K562 (cell line): ENCODE measurements around the gene TMEM117. TPM values are rescaled to one million over a fixed set of nuclear protein-coding genes. Genes with fewer than 3 reads are reported as not detected.

ENCODE experiments used
- ATAC-seq: fragments of 200-7000 bp; cut with Tn5 transposase; 3 replicates; pipeline ENCODE4 v1.9.1; 2020; ENCODE audit warnings: moderate library complexity
- BruUV-seq: library from RNA; stranded (reverse); fragments of 400-500 nt; replicated peaks from 2 replicates; lab custom pipeline; 2021; lab: Mats Ljungman, UMichigan
- CTCF ChIA-PET: fragments of 300-600 bp; formaldehyde crosslinking; extraction: SDS; loops from one replicate; lab custom pipeline; 2021; ENCODE audit warnings: low intra/inter-chr PET ratio; lab: Yijun Ruan, JAX
- POLR2A ChIA-PET: fragments of 300-600, 350-650 bp; sonication (Branson Sonifier 250); formaldehyde crosslinking; extraction: SDS; loops from one replicate; lab custom pipeline; 2021; ENCODE audit warnings: antibody characterized with exemption, inconsistent platforms; lab: Yijun Ruan, JAX
- DNase-seq, 4 experiments: peaks; one replicate each; pipeline versions ENCODE4 v3.0.0 to v3.0.0-alpha.2; 2011 to 2018; ENCODE audit warnings: low spot score in 3 of 4, mixed read lengths in 3 of 4; ENCODE audit errors: extremely low read depth in 1 of 4
- FAIRE-seq: peaks from 2 replicates; lab custom pipeline; 2011; peaks lifted over from hg19 to GRCh38; lab: Jason Lieb, UNC
- H2AFZ ChIP-seq: 2 replicates; pipeline ENCODE4 v1.6.0; 2011; ENCODE audit warnings: low read depth, low read length, control low read depth, inconsistent platforms
- H3K27ac ChIP-seq: fragments of 200-600 bp; 3 replicates; pipeline ENCODE4 v1.8.0; 2011; ENCODE audit warnings: low read depth, mild to moderate bottlenecking, control low read depth, inconsistent platforms, low read length, moderate library complexity, mixed read lengths; ENCODE audit errors: extremely low read depth
- H3K27me3 ChIP-seq, 2 experiments: fragments of 300-600 bp in 1 of 2; 2 replicates in 1 of 2; 3 replicates in 1 of 2; pipeline versions ENCODE4 v1.6.0 to v1.8.0; 2011; ENCODE audit warnings: inconsistent platforms in 2 of 2, low read length in 2 of 2, mild to moderate bottlenecking in 1 of 2, mixed read lengths in 1 of 2, moderate library complexity in 1 of 2; ENCODE audit not compliant: control insufficient read depth in 2 of 2, insufficient read depth in 2 of 2
- H3K36me3 ChIP-seq: fragments of 300-600 bp; 3 replicates; pipeline ENCODE4 v1.8.0; 2011; ENCODE audit warnings: mild to moderate bottlenecking, low read length, inconsistent platforms; ENCODE audit not compliant: control insufficient read depth, insufficient read depth
- H3K4me1 ChIP-seq, 2 experiments: fragments of 200-600 bp in 1 of 2; replicated peaks in 1 of 2; 2 replicates in 1 of 2; 3 replicates in 1 of 2; pipeline versions ENCODE4 v1.5.1 to v1.8.0; 2011; ENCODE audit warnings: inconsistent platforms in 2 of 2, low read length in 2 of 2, mild to moderate bottlenecking in 1 of 2, mixed read lengths in 1 of 2, moderate library complexity in 1 of 2; ENCODE audit not compliant: control insufficient read depth in 2 of 2, insufficient read depth in 2 of 2
- H3K4me2 ChIP-seq: 2 replicates; pipeline ENCODE4 v1.6.1; 2011; ENCODE audit warnings: low read length, control low read depth, inconsistent platforms, mixed read lengths; ENCODE audit not compliant: insufficient read depth
- H3K4me3 ChIP-seq: fragments of 200-600 bp; sonication (generic), shearing (Covaris generic); 2 replicates; pipeline ENCODE4 v1.5.1; 2016; ENCODE audit warnings: control low read depth, inconsistent platforms
- H3K79me2 ChIP-seq: fragments of 200-600 bp; 3 replicates; pipeline ENCODE4 v1.8.0; 2011; ENCODE audit warnings: low read length, inconsistent platforms; ENCODE audit not compliant: control insufficient read depth, insufficient read depth
- H3K9ac ChIP-seq, 2 experiments: 2 replicates each; pipeline versions ENCODE4 v1.6.0 to v1.6.1; 2011; ENCODE audit warnings: low read depth in 2 of 2, low read length in 2 of 2, control low read depth in 1 of 2, inconsistent platforms in 1 of 2, mild to moderate bottlenecking in 1 of 2, mixed read lengths in 1 of 2; ENCODE audit not compliant: insufficient read depth in 1 of 2
- H3K9me1 ChIP-seq: one replicate; pipeline ENCODE4 v1.6.0; 2011; ENCODE audit warnings: inconsistent platforms, mild to moderate bottlenecking, low read length, moderate library complexity; ENCODE audit not compliant: control insufficient read depth, insufficient read depth
- H3K9me3 ChIP-seq: replicated peaks from 2 replicates; pipeline ENCODE4 v1.5.1; 2011; ENCODE audit warnings: low read depth, low read length, inconsistent platforms; ENCODE audit not compliant: control insufficient read depth, insufficient read depth
- H4K20me1 ChIP-seq: replicated peaks from 2 replicates; pipeline ENCODE4 v1.6.1; 2011; ENCODE audit warnings: low read length, inconsistent platforms, mixed read lengths; ENCODE audit not compliant: control insufficient read depth, insufficient read depth
- BRF1 ChIP-seq: IDR thresholded peaks from 3 replicates; pipeline ENCODE4 v1.6.1; 2011; ENCODE audit warnings: borderline replicate concordance, mild to moderate bottlenecking; ENCODE audit not compliant: insufficient read length; ENCODE audit errors: extremely low read depth
- GABPB2 ChIP-seq: fragments of 250-450 bp; sonication (Bioruptor Pico); conservative IDR thresholded peaks from 2 replicates; pipeline ENCODE4 v1.5.1; 2021; ENCODE audit warnings: mild to moderate bottlenecking
- KLF10 ChIP-seq: fragments of 250-450 bp; sonication (Bioruptor Pico); IDR thresholded peaks from 2 replicates; pipeline ENCODE4 v1.6.1; 2021; ENCODE audit warnings: matching md5 sums
- MXI1 ChIP-seq: IDR thresholded peaks from 2 replicates; pipeline ENCODE4 v1.6.1; 2011; ENCODE audit warnings: low read depth, mild to moderate bottlenecking, improper control_type of control experiment, low read length
- NCOA1 ChIP-seq: fragments of 450-650 bp; IDR thresholded peaks from 2 replicates; pipeline ENCODE4 v1.6.1; 2016; ENCODE audit warnings: low read depth
- NR3C1 ChIP-seq: sonication (generic); formaldehyde crosslinking; IDR thresholded peaks from 2 replicates; pipeline ENCODE4 v1.8.1; 2022; ENCODE audit warnings: missing genetic modification reagents
- POLR3G ChIP-seq: IDR thresholded peaks from 2 replicates; pipeline ENCODE4 v1.6.1; 2011; ENCODE audit not compliant: insufficient read length, insufficient replicate concordance; ENCODE audit errors: extremely low read depth
- SAFB ChIP-seq: fragments of 200-400 bp; formaldehyde crosslinking; IDR thresholded peaks from 2 replicates; pipeline ENCODE4 v1.6.1; 2017; ENCODE audit warnings: low read depth, low read length, borderline replicate concordance
- SMARCB1 ChIP-seq: IDR thresholded peaks from 2 replicates; pipeline ENCODE4 v1.6.1; 2011; ENCODE audit warnings: improper control_type of control experiment, low read depth; ENCODE audit not compliant: insufficient read length
- ZNF197 ChIP-seq: fragments of 200-800 bp; sonication (Bioruptor generic); IDR thresholded peaks from 2 replicates; pipeline ENCODE4 v1.6.1; 2016; ENCODE audit warnings: low read depth, missing genetic modification characterization, missing compliant biosample characterization
- ZNF311 ChIP-seq: fragments of 250-450 bp; sonication (Bioruptor Pico); IDR thresholded peaks from 2 replicates; pipeline ENCODE4 v1.4.0; 2020; ENCODE audit warnings: mild to moderate bottlenecking, moderate library complexity
- ZNF766 ChIP-seq: fragments of 200-800 bp; sonication (Bioruptor generic); conservative IDR thresholded peaks from 2 replicates; pipeline ENCODE4 v1.6.1; 2016; ENCODE audit warnings: missing genetic modification characterization, missing compliant biosample characterization
- ZNF830 ChIP-seq: fragments of 250-450 bp; sonication (Bioruptor Pico); IDR thresholded peaks from 2 replicates; pipeline ENCODE4 v1.5.0; 2021; ENCODE audit warnings: mild to moderate bottlenecking
- WGBS: fragments of 100-300 bp; shearing (Covaris generic); methylation state at CpG from one replicate; pipeline ENCODE4 v1.1.6; 2016; ENCODE audit warnings: low coverage, mixed read lengths; ENCODE audit not compliant: insufficient coverage; ENCODE audit errors: missing lambda C conversion rate; 5-methylcytosine and 5-hydroxymethylcytosine counted together
- in situ Hi-C: fragments of 300-500 bp; cut with MboI; formaldehyde crosslinking; loops from 4 replicates; pipeline ENCODE4 v1.15.0; 2018; ENCODE audit warnings: inconsistent platforms, mixed read lengths
- intact Hi-C: fragments of 100-400 bp; cut with micrococcal nuclease; formaldehyde crosslinking; loops from 2 replicates; pipeline ENCODE4 v1.14.2; 2022
- polyA plus RNA-seq, 8 experiments: library from polyadenylated mRNA; depleted of rRNA in 4 of 8; stranded (reverse) in 5 of 8; unstranded in 3 of 8; fragments of >200 nt; fragmentation: Nextera tagmentation in 2 of 8; fragmentation: Illumina TruSeq in 1 of 8; extraction: Ambion mirVana in 2 of 8; extraction: Trizol in 1 of 8; gene quantifications; 2 replicates each; pipeline versions ENCODE4 v1.2.1 to v1.2.3, GENCODE V29; 2011 to 2014; ENCODE audit warnings: inconsistent platforms in 1 of 8, missing spikeins in 1 of 8
- total RNA-seq, 7 experiments: library from RNA; depleted of rRNA in 6 of 7; stranded (reverse); fragments of >200 nt in 6 of 7; fragmentation: Illumina TruSeq in 2 of 7; extraction: Trizol in 2 of 7; gene quantifications; 2 replicates each; pipeline versions ENCODE4 v1.2.1 to v1.2.3, GENCODE V29; 2011 to 2021; ENCODE audit warnings: low replicate concordance in 1 of 7
- TF ChIP-seq, protein P1 (sequence below): fragments of 250-450 bp; sonication (Bioruptor Pico); IDR thresholded peaks from 2 replicates; pipeline ENCODE4 v1.4.0; 2020
- TF ChIP-seq, protein P2 (sequence below): fragments of 250-450 bp; sonication (Bioruptor Pico); IDR thresholded peaks from 2 replicates; pipeline ENCODE4 v1.5.0; 2022; ENCODE audit warnings: mild to moderate bottlenecking

TMEM117 gene
- total and polyA plus RNA-seq, 9 of the 15 experiments (the other 6 are each of a cell fraction or from before 2014, with no cell fraction given), result 0.31 to 2.8 (median 1.0) TPM

DNA sequence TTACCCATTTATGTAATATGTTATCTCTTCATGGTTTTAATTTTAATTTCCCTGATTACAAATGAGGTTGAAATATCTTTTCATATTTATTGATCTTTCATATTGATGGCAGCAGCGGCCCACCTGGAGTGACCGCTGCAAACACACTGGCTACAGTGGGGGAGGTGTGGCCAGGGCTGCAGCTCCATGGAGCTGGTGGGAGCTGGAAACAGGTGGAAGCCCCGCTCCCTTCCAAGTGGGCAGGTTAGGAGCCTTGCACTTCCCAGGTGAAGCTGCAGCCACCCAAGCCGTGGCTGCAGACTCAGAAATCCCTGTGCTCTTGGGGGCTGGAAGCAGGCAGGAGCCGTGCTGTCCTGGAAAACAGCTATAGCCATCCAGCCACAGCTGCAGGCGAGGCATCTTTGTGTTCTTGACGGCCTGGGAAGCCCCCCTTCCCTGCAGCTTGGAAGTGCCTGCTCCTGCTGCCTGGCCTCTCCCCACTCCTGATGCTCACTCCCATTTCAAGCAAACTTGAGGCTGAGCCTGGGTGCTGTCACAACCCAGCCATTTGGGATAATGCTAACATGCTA lies 201.1 kb downstream of the TMEM117 start (continued):
- TF ChIP-seq BRF1 (no peak), ZNF311 (no peak), SMARCB1 (no peak), ZNF766 (CRISPR knock-in tag) (no peak), KLF10 (no peak)
- TF ChIP-seq, protein P1, sequence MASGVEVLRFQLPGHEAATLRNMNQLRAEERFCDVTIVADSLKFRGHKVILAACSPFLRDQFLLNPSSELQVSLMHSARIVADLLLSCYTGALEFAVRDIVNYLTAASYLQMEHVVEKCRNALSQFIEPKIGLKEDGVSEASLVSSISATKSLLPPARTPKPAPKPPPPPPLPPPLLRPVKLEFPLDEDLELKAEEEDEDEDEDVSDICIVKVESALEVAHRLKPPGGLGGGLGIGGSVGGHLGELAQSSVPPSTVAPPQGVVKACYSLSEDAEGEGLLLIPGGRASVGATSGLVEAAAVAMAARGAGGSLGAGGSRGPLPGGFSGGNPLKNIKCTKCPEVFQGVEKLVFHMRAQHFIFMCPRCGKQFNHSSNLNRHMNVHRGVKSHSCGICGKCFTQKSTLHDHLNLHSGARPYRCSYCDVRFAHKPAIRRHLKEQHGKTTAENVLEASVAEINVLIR, result no peak

DNA sequence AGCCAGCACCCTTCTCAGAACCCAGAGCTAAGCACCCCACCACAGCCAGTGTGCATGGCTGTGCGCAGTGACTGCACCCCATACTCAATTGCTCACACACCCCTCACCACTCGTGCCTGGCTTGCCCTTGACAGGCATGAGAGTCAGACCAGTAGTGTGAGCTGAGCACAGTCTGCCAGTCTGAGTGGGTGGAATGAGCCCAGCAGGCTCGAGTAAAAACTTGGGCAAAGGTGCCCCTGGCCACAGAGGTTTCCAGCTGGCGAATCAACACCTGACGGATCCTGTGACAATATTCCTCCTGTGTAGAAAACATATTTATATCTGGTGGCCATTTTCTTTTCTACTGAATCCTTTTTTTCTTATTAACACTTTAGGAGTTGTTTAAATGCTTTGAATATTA lies 202.5 kb downstream of the TMEM117 start:
- intact Hi-C loops, result no loop called here
- CTCF ChIA-PET, result no interaction called here
- no TSS peak for BruUV-seq
- TF ChIP-seq ZNF197 (CRISPR knock-in tag), result no peak
- no peak for TF ChIP-seq ZNF830 (CRISPR knock-in tag)
- TF ChIP-seq POLR3G, result no peak
- TF ChIP-seq NR3C1 (CRISPR knock-in tag), result no peak
- no peak for TF ChIP-seq SAFB
- TF ChIP-seq MXI1, result no peak
- TF ChIP-seq GABPB2, result no peak
- TF ChIP-seq NCOA1, result no peak
- TF ChIP-seq, protein P2, sequence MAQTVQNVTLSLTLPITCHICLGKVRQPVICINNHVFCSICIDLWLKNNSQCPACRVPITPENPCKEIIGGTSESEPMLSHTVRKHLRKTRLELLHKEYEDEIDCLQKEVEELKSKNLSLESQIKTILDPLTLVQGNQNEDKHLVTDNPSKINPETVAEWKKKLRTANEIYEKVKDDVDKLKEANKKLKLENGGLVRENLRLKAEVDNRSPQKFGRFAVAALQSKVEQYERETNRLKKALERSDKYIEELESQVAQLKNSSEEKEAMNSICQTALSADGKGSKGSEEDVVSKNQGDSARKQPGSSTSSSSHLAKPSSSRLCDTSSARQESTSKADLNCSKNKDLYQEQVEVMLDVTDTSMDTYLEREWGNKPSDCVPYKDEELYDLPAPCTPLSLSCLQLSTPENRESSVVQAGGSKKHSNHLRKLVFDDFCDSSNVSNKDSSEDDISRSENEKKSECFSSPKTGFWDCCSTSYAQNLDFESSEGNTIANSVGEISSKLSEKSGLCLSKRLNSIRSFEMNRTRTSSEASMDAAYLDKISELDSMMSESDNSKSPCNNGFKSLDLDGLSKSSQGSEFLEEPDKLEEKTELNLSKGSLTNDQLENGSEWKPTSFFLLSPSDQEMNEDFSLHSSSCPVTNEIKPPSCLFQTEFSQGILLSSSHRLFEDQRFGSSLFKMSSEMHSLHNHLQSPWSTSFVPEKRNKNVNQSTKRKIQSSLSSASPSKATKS (CRISPR knock-in tag), result no peak

More for the DNA sequence above, 202.5 kb downstream of the TMEM117 start:
- FAIRE-seq (no peak), DNase-seq (no peak), ATAC-seq (no peak)
- H3K4me3 ChIP-seq, result no peak overlapping the region
- no peak overlapping the region for H3K9ac ChIP-seq
- 4% methylated on average over 5 of the region's 5 CpGs for WGBS
- H3K36me3 ChIP-seq, result no peaks in the 10 kb centered on the region
- no peaks in the 10 kb centered on the region for H4K20me1 ChIP-seq
- H3K4me1 ChIP-seq, result no peaks in the 10 kb centered on the region
- H3K79me2 ChIP-seq, result no peaks in the 10 kb centered on the region
- no peaks in the 10 kb centered on the region for H3K9me1 ChIP-seq
- no peak overlapping the region for H2AFZ ChIP-seq
- no peak overlapping the region for H3K4me2 ChIP-seq
- POLR2A ChIA-PET, result interaction anchor here (0.6 kb wide), 2 partner anchors 83 to 355 kb away, joined by 3 to 4 read pairs; no protein-coding TSS in a partner anchor
- in situ Hi-C loops, result no loop called here
- H3K27ac ChIP-seq, result no peak overlapping the region
- no peaks in the 10 kb centered on the region for H3K9me3 ChIP-seq
- H3K27me3 ChIP-seq, result no peaks in the 10 kb centered on the region
